Germinal center (tissue), 1 donor: ENCODE results near the gene SOX8.

Experiments
- DNase-seq: peaks from one replicate; pipeline ENCODE4 v3.0.0; 2012; ENCODE audit warnings: mixed read lengths, low spot score

Gene SOX8

DNA sequence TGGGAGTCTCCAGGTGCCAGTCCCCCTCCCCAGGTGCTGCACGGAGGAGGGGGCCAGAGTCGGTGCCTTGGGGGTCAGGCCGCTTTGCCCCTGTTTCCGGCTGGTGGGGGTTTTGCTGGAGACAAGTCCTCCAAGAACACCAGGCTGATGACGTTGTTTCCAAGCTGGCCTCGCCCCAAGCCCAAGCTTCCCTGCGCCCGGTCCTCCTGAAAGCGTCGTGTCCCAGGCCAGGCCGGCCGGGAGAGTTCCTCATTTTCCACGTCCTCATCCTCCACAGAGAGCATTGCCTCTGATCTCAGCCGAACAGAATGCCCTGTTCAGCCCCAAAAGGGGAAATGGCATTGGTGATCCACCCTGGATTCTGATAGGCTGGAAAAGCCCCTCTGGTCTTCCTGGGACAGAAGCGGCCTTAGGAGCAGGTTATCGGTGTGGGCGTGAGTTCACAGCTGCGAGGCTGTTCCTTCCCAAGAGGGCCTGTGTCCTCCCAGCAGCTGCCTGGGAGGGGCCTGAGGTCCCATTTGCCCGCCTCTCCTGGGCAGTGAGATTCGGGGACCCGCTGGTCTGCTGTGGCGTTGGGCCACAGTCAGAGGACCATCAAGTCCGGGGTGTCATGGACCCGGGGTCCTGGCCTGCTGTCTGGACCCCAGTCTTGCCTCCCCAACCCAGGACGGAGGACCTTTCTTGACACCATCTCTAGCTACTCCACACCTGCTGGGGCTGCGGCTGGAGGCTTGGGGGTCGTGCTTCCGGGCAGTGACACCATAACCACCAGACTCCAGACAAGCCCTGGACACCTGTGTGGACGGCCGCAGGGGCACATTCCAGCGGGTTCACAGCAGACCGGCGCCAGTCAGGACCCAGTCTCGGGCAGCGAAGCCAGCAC, 7.1 kb downstream of the SOX8 start:
- no peak for DNase-seq

DNA sequence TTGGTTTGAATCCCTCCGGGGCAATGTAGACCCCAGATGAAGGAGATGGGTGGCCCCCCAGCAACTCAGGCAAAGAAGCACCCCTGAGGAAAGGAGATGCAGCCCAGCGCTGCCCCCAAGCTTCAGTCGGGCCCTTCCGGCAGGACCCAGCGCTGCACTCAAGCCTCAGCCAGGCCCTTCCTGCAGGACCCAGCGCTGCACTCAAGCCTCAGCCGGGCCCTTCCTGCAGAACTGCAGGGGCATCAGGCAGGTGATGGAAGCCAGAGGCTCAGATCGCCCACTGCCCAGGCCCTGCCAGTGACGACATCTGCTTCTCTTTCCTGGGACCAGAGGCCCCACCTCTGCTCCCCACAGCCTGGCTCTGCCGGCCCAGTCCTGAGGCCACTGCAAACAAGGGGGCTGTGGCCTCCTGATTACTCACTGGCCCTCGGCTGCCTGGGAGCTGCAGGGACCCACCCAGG, 7.8 kb downstream of the SOX8 start:
- no peak for DNase-seq

DNA sequence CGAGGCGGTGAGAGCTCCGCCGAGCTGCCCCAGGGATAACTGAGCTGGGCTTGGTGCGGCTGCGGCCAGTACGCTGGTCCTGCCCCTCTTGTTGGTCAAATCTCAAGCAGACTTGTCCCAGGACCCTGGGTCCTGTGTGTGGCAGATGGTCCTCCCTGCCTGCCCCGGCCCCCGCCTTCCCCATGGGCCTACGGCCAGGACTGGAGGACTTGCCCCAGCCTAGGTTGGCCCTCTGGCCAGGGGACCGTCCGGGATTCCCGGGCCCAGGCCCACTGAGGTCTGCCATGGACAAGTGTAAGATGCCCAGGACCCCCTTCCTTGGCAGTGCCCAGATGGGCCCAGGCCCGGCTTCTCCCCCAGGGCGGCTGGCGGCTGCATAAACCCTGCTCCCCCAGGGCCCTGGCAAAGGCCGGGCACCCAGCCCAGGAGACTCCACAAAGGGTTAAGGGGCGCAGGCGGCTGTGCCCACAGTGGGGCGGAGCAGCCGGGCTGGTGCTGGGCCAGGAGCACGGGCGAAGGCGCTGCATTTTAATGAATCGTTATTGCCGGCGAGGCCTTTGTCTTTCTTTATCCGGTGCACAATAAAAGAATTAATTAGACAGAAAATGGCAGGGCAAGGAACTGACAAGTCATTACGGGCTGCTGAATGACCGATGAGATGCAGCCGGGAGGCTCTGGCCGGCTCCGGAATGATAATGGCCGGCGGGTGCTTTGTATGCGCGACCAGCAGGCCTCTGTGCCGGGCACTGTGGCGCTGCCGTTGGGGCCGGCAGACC, 9.1 kb downstream of the SOX8 start:
- no peak for DNase-seq

DNA sequence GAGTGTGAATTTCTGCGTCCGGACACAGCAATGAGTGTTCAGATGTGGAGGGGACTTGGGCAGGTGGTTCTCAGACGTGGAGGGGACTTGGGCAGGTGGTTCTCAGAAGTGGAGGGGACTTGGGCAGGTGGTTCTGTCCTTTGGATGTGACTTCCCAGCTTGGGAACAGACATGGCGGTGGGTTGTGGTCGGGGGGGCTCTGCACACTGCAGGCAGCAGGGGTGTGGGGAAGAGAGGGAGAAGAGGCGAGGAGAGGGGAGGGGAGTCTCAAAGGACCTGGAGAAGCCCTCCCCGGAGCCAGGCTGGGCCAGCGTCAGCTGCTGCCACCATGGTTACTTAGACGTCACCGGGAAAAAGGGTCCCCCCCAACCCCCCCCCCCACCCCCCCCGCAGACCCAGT, 9.8 kb downstream of the SOX8 start:
- no peak for DNase-seq

DNA sequence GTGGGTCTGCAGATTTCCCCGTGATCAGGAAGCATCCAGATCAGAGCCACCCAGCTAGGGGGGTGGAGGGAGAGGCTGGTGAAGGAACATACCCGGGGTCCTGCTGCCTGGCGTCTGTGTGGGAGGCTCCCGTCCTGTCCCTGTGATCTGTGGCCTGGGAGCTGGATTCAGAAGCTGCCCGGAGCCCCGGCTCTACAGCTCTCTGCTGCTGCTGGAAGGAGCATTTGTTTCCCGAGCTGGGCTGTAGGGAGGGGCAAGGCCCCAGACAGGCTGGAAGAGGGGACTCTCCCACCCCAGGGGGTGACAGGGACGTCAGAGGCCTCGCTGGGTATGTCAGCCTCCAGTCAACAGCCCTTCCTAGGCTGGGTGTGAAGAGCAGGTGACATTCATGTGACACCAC, 10.2 kb downstream of the SOX8 start:
- DNase-seq = no peak

DNA sequence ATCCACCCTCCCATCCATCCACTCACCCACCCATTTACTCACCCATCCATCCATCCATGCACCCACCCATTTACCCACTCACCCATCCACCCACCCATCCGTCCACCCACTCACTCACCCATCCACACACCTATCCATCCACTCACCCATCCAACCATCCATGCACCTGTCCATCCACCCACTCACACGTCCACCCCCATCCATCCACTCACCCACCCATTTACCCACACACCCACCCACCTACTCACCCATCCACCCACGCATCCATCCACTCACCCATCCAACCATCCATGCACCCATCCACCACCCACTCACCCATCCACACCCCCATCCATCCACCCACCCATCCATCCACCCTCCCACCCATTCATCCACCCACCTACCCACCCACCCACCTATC, 12.2 kb downstream of the SOX8 start:
- no peak for DNase-seq

DNA sequence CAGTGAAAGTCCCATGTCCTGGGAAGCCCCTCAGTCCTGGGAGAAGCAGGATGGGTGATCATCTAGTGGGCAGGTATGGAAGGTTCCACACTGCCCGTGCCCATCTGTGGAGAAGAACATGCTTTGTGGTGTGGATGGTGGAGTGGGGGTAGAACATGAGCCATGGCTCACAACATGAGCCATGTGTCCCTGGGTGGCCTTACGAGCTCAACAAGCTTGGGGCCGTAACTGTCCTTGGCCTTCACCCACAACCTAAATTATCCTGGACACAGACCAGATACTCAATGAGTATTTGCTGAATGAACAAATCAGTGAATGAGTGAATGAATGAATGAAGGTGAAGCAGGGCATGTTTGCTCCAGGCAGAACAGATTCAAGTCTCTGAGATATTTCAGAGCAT, 13.5 kb downstream of the SOX8 start:
- DNase-seq = no peak

DNA sequence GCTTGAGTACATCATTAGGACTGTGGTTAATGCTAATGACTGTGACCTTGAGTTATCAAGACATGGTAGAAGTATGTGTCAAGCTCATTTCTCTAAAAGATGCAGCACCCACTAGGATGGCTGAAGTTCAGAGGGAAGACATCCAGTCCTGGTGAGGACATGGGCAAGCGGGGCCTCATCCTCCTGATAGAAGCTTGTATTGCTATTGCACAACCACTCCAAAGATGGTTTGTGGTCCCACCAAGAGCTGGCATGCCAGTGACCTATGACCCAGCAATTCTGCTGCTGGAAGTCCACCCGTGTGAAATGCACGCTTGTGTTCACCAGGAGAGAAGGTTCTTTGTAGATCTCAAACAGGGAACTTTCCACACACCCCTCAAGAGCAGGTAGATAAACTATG, 14.2 kb downstream of the SOX8 start:
- no peak for DNase-seq

DNA sequence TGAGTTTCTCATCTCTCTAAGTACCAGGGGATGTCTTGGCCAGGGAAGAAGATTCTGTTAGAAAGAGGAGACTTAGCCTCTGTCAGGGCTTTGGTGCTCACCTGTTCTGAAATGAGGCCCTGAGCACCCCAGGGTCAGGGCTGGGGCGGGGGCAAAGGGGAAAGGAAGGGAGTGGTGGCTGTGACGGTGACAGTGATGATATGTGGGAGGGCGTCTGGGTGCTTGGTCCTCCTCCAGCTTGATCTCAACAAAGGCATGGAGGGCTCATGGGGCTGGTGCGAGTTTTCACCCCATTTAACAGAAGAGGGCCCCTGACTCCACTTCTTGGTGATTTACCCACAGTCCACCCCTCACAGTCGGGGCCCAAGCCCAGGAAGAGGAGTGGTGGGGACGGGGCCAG, 15.1 kb downstream of the SOX8 start:
- no peak for DNase-seq

DNA sequence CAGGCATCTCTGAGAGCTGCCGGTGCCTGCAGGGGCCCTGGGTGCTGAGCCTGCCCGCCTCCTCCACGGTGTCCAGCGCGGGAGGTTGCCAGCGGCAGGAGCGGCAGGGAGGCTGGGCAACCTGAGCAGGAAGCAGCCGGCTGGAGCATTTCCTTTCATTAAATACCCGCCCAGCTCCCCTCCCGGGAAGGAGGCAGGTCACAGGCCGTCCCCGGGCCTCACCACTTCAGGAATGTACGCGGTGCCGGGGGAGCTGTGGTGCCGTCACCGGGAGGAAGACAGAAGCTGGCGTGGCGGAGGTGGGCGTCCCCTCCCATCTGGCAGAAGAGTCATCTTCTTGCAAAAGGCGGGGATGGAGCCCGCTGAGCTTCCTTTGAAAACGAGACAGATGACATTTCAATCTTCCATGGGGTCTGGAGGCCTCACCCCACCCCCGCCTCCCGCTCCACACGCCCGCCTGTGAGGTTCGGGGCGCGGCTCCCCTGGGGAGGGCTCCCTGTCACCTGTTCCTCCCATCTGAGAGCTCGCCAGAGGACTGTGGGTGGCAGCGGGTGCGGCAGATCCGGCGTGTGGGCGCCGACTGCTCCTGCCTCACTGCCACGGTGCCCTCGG, 16.0 kb downstream of the SOX8 start:
- DNase-seq = no peak

DNA sequence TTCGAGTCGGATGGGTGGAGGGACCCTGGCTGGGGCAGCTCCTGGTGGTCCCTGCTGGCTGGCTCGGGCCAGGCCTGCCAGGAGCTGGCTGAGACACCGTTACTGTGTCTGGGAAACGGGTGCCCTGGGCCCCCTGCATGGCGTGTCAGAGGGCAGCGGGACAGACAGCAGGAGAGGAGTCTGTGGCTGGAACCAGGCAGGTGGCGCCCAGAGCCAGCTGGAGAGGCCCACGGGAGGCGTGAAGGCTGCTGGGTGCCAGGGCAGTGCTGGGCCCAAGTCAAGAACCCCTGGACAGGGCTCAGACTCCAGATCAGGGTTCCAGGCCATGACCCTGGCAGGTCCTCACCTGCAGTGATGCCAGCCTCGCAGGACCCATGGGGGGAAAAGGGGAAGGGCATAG, 16.6 kb downstream of the SOX8 start:
- no peak for DNase-seq

DNA sequence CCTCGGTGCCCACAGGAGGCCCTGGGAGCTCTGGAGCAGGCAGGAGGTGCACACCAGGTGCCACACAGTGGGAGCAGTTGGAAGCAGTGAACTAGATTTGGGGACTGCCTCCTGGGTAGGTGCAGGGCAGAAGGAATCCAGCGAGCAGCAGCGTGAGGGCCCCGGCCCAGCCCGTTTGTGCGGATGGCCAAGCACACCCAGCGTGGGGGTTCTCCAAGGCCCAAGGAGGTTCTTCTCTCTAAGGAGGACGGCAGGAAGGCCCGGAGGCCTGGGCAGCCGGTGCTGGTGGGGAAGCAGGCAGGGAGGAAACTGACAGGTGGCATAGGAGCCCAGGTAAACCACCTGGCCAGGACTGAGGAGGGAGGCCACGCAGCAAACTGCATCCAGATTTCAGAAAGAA, 17.0 kb downstream of the SOX8 start:
- no peak for DNase-seq

DNA sequence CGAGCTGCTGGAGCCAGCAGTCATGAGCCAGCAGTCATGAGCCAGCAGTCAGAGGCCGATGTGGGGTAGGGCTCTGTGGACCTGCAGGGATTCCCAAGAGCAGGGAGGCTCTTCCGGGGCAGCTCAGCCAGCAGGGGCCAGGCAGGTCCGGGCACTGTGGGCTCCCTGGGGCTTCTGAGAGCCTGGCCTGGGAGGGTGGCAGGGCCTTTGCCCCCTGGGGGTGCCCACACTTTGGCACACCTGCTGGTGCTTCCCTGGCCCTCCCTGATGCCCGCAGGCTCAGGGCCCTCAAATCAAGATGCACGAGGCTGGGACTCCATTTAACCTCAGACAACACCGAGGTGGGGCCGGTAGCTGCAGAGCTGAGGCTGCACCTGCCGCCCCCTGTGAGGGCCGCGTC, 18.1 kb downstream of the SOX8 start:
- no peak for DNase-seq

DNA sequence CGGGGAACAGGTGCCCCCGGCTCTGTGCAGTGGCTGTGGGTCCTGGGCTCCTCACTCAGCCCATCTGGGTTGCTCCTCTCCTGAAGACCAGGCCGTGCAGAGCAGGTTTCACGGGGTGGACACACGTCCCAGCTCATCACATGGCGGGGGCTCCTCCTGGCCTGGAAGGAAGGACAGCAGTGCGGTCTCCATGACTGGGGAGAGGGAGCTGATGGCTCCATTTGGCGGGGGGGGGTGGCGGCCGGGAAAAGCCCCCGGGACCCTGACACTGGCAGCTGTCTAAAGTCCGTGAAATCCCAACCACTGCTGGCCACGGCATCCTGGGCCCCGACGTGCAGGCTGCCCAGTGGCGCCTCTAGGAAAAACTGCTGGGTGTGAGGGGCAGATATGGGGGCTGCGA, 19.0 kb downstream of the SOX8 start:
- DNase-seq = no peak

DNA sequence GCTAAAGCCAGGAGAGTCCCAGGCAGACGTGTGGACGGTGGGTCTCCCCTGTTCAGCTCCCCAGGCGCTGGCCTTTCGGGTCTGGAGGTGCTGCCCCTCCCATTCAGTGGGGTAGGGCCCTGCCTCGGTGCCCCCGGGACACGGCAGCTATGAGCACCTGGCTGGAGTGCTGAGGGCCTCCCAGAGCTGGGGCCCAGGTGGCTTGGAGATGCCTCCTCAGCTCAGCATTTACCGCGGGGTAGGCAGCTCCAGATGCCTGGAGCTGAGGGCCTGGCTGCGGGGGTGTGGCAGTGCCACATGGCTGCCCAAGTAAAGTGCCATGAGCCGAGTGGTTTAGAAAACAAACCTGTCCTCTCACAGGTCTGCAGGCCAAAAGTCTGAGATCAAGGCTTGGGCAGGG, 19.5 kb downstream of the SOX8 start:
- DNase-seq = no peak

DNA sequence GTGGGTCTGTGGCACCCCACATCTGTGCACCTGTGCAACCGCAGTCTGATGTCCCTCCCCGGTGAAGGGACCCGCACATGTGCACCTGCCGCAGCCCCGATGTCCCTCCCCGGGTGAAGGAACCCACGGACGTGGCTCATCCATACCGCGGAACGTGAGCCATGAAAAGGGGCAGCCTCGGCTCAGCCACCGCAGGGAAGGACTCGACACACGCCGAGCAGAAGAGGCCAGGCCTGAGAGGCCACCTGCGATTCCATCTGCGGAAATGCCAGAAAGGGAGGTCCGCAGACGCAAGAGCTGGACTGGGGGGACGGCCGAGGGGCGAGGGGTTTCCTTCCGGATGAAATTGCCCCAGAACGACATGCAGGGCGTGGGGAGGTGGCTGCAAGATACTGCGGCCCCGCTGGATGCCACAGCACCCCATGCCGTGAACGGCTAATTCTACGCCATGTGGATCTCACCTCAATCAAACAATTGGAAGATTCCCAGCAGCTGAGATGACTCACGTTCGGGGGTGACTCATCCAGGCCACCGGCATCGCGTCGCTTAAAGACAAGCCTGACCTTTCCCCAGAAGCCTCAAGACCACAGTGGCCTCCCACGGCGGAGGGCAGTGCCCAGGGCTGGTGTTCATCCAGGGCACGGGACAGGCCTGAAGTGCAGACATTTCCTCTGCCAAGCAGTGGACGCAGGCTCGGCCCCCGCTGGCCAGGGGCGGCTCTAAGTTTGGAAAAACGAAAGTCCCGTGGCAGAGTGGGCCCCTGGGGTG, 21.0 kb downstream of the SOX8 start:
- DNase-seq = no peak

DNA sequence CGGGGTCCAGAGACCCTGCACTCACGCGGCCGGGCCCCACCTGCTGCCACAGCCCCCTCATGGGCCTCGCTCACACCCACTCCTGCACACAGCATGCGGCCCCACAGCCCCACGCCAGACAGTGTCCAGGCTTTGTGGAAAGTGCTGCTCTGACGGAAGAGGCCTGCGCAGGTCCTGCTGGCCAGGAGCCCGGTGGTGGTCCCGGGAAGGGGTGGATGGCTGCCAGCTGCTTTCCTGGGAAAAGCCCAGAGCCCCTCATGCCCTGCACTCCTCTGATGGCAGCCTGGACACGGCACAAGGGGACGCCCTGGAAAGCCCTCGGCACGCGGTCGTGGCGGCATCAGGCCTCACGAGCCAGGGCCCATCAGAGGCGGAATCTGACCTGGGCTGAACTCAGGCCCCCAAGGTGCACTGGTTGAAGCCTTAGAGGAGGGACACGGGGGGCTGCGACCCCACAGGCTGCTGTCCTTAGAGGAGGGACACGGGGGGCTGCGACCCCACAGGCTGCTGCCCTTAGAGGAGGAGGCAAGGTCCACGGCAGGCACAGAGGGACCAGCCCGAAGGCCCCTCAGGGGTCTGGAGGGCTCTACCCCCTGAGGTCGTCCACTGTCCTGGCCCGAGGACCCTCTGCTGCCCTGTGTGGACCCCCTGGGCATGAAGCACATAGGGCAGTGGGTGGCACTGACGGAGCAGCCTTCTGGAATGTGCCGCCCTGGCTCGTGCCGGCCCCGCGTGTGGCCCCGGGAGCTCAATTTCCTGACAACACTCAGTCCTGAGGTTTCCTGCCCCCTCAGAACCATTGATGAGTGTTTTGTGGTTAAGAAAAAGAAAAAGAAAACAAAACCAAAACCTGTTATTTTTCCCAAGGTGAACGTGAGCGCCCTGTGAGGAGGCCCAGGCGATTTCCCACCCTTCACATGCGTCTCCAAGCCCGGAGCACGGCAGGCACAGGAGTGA, 22.1 kb downstream of the SOX8 start:
- no peak for DNase-seq

DNA sequence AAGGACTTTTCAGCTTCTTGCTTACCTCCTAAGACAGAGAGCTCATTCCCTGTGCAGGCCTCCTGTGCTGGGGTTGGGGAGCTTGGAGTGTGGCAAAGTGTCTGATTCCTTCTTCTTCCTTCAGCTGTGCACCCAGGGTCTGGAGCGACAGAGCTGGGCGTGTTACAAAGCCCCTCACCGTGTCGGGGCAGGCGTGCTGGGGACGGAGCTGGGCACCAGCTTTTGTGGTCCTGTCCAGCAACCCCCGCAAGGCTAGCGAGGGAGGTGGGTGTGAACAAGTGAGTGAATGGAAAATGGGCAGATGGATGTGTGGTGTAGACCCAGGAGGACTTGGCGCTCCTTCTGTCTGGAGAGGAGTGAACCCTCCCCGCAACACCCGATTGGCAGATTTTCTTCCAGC, 23.7 kb downstream of the SOX8 start:
- no peak for DNase-seq

DNA sequence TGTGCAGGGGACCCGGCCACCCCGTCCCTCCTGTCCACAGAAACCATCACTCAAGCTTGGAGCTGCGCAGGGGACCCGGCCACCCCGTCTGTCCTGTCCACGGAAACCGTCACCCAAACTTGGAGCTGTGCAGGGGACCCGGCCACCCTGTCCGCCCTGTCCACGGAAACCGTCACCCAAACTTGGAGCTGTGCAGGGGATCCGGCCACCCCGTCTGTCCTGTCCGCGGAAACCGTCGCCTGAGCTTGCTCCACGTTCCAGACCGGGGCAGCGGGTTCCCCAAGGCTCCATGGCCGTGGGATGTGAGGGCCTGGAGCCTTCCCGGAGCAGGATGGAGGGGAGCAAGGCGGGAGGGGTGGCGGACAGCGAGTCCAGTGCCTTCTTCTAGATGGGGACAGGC, 25.2 kb downstream of the SOX8 start:
- DNase-seq = no peak

DNA sequence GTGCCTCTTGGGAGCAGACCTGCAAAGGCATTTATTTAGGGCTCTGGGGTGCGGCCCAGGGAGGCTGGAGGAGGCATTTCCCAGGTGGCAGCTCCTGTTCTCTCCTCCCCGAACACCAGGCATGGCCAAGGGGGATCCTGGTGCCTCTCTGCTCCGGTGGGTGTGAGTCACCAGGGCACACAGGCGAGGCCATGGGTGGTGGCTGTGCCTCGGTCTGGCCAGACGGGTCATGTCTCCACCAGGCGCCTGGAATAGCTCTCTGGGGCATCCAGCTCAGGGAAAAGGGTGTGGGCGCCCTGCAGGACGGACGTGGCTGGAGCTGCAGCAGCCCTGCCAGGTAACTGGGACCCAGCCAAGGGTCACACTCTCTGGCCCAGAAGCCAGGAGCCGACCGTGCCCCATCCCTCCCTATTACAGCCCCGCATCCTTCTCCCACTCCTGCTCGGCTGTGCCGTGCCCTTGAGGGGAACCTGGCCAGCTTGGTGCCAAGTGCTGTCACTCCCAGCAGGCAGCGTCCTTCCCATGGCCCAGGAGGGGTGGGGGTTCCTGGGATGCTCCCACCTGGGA, 25.8 kb downstream of the SOX8 start:
- DNase-seq = no peak

DNA sequence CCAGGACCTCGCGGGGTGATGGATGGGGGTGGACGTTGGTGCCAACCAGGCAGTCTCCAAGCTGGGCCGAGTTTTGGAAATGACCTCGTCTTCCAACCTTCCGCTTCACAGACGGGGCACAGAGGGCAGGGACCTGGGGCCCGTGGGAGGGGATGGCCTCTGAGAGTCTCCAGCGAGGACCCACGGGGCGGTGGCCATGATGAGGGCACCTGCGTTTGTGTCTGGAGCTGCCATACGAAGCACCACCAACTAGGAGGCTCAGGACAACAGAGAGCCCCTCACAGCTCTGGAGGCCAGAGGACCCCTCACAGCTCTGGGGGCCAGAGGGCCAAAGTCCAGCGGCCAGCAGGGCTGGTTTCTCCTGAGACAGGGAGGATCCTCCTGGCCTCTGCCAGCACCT, 26.5 kb downstream of the SOX8 start:
- DNase-seq = no peak
